Left hindlimb (tissue), 1 donor: ENCODE results near the gene MGST1.

Experiments
- DNase-seq: peaks from one replicate; pipeline ENCODE4 v3.0.0-alpha.2; 2018

The MGST1 gene, protein sequence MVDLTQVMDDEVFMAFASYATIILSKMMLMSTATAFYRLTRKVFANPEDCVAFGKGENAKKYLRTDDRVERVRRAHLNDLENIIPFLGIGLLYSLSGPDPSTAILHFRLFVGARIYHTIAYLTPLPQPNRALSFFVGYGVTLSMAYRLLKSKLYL

DNA sequence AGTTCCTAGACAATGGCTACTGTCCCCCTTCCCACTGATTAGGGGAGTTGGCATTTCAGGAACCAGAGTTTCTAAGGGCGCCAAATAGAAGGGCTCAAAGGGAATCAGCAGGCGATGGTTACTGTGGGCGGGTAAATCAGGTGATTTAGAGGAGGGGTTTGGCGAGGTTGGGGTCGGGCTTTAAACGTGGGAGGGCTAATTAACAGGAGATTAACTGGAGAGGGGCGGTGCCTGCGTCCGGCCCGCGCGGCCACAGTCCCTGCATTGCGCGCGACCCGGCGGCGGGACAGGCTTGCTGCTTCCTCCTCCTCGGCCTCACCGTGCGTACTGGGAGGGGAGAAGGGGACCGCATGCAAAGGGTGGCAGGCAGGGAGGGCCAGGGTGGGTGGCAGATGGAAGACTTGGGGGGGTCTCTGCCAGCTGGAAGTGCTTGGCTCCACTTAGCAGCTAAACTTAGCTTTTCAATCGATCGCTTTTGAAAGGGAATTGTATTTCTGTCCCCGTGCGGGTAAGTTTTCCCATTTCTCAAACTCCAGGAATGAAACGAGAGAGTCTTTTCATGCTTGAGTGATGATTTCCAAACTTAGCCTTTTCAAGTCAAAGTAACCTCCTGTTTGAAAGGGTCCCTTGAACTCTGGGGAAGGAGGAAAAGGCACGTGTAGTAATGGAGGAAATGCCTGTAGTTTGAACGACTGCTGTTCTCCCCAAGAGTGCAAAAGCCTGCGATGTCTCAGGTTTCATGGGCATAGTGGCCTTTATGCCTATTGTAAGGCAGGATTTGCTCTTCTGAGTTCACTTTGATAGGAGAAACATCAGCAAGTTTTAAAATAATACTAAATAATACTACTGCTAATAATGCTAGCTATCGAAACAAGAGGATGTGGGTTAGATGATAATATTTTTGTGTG lies at the start of gene MGST1:
Gene MGST1, plus strand, starts transcription at position 255 of the 908 bp plus-strand sequence. CDS start 6,608 bp downstream, outside the sequence.
- DNase-seq: peak; percentile 55

DNA sequence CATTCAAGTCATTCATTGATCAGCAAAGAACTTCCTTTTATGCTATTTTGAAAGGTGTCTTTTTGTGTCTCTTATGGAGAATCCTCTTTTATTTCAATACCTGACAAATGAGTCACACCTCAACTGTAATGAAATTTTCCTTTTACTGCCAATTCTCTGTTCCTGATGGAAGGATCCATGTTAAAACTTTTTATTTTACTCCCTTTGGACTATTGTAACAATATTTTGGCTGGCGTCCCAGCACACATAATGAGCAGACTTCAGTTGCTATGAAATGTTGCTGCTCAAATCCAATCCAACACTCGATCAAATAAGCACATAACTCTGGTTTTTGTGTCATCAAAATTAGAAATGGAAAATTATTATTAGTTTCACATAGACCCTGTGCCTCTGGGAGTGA lies 48.0 kb upstream of the MGST1 start:
- no peak for DNase-seq

DNA sequence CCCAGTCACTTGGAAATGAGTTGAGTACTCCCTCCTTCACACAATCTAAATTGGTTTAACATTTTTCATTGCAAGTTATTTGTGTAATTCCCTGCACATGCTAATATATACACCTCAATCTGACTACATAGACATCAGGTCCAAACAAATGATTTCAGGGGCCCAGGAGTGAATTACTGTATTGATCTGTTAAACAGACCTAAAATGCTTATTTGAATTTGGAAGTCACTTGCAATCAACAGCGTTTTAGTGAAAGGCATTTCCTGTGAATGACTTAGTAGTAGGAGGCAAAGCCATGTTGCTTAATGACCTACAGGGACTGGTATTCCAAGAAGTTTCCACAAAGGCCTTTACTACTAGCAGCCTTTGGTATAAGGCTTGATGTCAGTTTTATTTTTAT lies 47.3 kb upstream of the MGST1 start:
- no peak for DNase-seq

DNA sequence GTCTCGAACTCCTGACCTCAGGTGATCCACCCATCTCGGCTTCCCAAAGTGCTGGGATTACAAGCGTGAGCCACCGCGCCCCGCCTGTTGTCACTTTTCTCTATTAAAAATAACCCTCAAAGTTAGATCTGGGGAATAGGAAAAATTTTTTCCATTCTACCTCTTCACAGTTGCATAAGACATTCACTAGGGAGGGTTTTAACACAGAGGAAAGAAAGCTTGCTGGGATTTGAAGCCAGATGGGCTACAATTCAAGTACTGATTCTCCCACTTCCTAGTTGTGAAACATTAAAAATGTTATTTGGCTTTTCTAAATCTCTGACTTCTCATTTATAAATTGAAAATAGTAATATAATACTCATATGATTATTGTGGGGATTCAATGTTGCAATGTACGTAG lies 46.7 kb upstream of the MGST1 start:
- DNase-seq: peak; percentile 50

DNA sequence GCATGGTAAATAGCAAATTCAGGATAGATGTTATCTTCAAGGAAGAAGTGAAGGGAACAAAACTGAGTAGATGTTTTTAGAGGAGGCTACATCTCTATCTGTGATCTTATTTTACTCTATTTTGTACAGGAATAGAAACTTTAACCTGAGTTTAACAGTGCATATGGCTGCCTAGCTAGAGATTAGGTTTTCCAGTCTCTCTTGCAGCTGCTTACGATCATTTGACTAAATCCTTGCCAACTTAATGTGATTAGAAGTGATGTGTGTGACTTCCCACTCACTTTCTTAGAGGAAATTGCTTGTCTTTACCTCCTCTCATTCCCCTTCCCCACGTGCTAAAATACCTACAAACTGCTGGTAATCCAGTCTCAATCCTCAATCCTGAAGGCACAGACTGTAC lies 43.5 kb upstream of the MGST1 start:
- no peak for DNase-seq

DNA sequence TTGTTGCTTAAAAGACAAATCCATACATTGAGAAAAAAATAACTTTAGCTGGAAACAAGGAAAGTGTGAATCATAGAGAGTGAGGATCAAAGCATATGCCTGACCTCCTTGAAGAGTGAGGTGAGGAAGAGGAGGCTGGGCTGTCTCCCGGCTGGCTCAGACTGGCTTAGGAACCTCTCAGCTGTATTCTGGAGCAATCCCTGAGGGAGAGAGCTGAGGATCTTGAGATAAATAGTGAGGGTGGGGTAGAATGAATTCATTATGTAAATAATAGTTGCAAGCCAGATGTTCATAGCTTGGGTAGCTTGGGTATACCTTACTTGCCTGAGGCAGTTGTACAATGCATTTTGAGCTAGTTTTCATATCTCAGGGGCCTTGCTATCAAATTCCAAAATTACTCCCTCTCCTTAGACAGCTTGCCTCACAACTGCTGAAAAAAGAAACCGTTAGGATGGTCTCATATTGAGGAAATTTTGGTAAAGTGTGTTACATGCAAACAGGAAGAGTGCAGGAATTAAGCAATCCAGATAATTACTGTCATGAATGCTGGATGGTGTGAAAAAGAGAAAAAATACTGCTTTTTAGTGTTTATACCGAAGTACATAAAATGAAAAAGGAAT lies 39.5 kb upstream of the MGST1 start:
- no peak for DNase-seq

DNA sequence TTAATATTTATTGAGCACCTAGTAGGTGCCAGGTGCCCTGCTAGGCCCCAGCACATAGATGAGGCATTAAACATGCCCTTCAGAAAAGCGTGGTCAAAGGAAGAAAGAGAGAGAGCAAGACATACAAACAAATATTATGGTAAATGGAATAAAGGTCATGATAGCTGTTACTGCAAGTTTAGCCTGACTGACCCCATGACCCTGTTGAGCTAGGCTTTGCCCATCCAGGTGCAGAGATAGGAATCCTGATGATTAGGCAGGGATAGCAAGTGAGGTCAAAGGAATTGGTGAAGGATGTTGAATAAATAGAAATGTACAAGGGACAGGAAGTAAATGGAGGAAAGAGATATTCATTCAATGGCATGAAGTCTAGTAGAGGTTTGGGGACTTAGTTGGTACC lies 36.5 kb upstream of the MGST1 start:
- DNase-seq: no peak

DNA sequence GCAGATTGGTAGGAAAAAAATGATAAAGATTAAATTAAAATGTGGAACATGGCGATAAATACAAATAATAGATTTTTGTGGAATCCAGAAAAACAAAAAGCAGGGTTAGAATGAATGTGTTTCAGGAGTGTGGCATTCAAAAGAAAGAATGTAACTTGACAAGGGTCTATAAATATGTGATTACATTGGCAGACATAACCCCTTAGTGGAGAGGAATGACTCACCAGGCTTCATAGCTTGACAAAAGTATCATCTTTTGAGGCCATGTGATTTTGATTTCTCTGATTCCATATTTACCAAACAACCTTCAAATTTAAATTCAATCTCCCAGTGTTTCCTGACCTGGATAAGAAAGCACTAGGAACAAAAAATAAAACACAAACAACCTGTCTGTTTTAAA lies 24.4 kb upstream of the MGST1 start:
- DNase-seq: no peak

DNA sequence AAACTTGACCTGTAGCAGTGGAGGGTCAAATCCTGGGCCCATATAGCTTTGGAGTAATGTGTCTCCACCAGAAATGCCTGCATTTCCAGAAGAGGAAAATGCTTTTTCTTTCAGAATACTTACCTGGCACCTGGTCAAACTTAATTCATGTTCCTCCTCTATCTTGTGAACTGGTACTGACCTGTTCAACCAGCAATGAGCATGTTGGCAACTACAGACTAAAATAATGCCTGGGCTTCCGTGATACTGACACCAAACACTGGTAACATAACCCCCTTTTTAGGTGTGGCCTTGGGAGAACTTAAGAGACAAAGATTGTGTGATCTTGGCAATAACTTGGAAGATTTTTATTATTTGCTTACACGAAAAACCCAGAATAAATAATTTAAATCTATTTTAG lies 23.8 kb upstream of the MGST1 start:
- no peak for DNase-seq

DNA sequence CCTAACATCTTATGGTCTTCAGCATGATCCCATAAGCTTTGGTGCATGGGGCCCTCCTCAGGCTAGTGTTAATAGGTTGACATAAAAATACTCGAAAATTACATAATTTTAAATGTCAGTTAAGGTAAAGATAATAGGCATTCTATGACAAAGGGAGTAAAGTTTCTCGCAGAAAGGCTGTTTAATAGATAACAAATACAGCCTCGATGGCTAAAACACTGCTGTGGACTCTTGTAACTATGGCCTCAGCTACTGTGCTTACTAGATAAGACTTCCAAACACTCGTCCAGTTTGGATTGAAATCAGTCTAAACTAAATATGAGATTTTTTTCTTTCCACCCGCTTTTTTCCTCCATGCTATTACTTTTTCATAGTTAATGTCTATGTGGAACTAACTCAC lies 23.2 kb upstream of the MGST1 start:
- DNase-seq: no peak

DNA sequence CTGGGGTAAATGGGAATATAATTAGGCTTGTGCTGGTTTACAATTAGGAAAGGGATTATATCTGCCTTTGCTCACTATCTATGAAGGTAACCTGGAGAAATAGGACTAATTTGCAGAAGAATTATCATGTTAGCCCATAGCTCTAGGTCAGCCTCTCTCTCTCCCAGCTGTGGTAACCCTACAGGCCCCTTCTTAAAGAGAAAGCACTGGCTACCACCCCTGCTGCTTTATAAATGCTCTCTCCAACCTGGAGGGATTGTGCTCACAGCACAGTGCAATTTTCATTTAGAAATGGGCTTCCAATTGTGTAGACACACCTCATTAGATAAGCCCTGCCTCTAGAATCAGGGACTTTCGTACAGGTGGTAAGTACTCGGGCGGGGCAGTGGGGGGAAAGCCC lies 22.7 kb upstream of the MGST1 start:
- DNase-seq: no peak

DNA sequence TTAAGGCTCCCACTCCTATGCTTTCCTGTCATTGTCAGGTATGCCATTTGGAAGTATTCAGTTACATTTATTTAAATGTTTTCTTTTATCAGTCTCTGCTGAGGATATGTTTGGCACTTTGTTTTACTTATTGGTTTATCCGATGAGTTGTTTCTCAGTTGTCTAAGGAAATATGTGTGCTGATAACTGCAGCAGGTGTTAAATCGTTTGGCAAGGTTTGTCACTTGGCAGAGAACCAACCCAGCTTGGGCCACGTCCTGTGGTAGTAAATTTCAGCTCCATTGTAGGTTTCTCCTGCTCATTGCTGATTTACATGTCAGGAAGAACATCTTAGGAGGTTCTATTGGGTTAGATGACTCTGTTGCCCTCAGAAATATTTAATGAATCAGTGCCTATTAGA lies 22.0 kb upstream of the MGST1 start:
- DNase-seq: no peak

DNA sequence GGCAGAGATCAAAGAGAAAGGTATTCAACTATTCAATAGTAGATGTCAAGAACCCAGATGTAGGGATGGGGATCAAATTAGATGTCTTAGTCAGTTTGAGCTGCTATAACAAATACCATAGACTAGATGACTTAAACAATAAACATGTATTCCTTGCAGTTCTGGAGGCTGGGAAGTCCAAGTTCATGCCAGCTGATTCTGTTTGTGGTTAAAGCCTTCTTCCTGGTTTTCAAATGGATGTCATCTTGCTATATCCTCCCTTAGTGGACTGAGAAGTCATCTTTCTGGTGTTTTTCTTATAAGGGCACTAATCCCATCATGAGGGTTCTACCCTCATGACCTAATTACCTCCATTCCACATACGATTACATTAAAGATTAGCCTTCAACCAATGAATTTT lies 19.5 kb upstream of the MGST1 start:
- no peak for DNase-seq

DNA sequence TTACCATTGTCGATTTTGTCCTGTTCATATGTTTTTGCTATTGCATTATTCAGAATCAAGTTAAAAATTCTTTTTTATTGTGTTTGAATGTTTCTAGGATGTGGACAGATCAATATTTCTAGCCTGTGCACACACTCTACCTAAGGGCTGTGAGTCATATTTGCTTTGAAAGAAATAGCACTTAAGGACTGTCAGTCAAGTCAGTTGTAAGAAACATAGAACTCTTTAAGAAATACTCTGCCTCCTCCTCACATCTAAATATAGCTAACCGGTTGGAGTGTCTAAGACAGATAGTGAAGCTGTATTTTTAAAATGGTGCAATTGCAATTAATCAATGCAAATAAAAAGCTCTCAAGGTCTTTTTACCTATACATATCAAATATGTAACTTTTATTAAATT lies 17.9 kb upstream of the MGST1 start:
- DNase-seq: no peak

DNA sequence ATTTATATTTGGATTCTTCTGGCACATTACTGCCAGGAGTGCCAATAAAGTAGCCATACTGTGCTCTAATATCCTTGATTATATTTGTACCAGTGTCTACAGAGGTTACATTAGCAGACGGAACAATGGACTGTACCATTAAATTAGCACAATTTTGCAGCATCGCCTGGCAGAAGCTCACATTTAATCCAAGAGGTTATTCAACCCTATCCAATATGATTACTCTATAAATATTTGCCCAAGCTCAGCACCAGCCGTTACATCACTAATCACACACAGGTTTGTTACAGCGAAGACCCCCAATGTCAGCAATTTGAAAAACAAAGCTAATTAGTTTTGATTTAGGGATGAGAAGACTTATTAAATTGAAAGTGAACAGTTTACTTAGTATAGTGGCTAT lies 16.9 kb upstream of the MGST1 start:
- no peak for DNase-seq

DNA sequence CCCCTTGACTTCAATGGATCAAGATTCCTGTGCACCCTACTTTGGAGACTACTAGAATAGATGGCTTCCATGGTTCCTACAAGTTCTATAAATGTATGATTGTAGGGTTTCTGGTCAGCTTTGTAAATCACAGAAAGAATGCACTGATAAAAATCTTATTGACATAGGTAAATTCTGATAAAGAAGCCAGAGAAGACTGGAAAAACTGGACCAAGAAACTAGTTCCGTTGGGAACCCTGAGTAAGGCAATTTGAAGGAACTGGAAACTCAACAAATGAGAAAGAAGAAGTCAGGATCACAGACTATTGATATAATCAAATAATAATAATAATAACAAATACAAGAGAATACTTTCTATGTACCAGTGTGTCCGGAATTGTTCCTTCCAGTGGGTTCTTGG lies 15.4 kb upstream of the MGST1 start:
- DNase-seq: no peak

DNA sequence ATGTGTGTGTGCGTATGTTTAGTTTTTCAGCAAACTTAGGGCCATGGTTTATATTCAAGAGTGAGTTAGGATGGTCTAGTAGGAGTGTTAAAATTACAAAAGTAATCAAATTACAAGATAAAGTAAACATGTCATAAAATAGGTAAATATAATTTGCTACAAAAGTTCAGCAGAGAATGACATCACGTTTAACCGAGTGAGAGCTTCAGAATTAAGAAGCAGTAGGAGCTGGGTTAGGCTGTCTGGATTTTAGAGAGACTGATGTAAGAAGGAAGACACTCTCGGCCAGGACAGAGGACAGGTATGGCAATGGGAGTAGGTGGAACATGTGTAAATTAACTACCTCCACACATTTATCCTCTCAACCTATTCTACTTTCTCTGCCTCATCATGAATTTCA lies 11.6 kb upstream of the MGST1 start:
- no peak for DNase-seq

DNA sequence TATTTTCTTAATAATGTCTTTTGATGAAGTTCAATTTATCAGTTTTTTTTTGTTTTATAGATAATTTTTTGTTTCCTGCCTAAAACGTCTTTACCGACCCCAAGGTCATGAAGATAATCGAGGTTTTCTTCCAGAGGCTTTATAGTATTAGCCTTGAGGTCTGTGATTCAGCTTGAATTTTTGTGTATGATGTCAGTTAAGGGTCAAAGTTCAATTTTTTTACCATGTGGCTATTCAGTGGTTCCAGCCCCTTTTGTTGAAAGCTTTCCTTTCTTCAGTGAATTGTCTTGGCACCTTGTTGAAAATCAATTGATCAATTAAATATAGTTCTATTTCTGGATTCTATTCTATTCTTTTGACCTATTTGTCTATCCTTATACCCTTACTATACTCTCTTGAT lies 3.2 kb upstream of the MGST1 start:
- DNase-seq: no peak

DNA sequence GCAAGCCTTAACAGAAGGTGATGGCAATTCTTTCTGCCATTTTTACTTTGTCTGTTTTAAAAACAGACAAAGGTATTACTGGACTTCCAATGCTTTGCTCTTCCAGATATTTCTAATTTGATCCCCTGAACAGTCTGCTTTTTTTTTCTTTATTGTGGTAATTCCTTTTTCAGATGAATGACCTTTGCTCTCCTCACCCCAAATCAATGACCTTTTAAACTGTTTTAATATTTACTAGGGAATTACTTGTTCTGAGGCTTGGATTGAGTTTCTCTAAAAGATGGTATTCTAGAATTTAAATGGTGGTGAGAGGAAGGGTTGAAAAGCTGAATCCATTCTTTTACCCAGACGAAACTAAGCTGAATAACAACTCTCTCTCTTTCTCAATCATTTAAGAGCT lies 2.3 kb upstream of the MGST1 start:
- no peak for DNase-seq

DNA sequence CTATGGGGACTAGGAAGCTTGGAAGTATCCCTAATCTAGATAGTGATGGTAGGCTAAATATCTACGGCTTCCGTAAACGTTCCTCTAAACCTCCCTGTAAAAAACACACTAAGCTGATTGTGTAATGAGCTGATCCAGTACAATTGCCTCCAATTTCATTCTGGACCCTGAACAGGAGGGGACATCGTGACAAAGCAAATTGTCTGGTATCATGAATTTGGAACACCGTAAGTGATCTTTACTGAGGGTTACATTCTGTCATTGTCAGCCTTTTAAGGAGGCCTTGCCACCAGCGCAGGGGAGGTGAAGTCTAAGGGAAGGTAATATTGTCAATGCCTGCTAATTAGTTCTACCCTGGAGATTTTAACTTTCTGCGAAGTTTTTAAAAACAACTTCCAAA lies 487 bp upstream of the MGST1 start:
- DNase-seq: no peak

DNA sequence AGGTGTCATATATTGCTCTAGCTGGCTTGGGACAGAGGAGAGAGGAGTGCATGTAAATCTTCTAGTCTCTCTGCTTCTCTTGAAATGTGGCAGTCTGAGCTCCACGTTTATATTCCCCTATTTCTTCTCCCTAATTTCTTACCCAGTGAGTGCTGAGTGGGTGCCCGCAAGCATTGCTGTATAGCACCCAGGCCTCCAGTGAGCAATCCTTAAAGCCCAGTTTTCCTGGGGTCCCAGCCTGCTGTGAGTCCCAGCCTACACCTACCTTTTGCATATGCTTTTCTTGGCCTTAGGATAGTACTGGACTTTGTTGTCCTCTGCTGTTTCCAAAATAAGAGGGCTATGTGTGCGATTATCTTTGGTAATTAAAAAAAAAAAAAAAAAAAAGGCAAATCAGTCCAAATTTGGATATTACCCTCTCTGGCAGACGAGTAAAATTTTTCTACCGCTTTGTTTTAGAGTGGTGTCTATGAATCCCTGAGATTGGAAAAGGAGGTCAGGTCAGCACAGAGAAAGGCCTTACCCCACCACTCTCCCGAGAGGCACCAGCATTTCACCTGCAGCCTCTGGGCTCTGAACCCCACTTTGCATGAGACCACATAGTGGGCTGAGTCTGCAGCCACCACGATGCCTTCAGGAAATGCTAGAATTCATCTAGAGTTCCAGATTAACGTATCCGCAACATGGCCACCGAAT lies 1.1 kb downstream of the MGST1 start:
- DNase-seq: no peak

DNA sequence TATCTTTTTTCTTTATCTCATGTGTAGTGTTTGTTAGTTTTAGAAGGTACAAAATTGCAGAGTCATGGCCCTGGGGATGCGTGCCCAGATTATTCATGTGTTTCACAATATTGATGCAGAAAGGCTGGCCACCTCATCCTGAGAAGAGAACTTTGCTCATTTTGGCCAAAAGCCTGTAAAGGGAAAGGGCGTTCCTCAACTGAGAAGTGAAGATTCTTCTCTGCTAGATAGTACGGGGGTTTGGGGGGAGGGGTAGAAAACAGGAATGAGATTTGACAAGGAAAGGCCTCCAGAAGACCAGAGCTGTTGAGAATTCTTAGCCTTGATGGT lies 1.7 kb downstream of the MGST1 start:
- no peak for DNase-seq

DNA sequence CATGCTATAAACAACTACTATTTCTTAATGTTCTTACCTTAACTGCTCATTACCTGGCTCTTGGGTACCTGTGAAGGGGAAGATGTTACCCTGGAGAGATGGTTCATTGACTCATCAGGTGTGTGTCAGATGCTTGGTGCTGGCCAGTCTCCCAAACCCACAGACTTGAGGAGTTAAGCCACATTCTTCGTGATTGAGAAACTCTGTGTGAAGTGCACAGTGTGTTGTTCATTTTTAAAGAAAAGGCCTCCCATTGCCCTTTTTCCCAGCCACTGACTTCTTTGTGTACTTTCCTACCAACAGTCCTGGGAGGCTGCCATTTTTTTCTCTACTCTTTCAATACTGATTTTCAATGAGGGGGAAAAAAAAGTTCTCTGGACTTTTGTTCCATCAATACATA lies 3.2 kb downstream of the MGST1 start:
- DNase-seq: no peak

DNA sequence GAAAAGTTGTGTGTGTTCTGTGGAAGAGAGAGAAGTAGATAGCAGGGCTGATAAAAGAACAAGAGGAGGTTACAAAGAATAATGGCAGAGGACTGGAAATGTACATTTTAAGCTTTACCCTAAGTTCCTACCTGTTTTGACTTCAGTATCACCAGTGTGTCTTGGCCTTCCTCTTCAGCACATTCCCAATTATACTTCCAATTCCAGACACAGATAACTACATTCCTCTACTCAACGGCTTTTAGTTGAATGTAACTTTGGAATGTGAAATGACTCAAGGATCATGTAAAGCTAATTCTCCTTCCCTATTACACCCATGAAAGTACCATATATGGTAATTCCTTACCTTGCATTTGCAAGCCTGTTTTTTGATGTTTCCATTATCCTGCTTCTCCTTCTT lies 5.0 kb downstream of the MGST1 start:
- no peak for DNase-seq
